GM18508 (cell line): Measurements from ENCODE around the gene NR1H4.
"Not testable (repeated sequence)": the region's sequence is repeated elsewhere in the genome, so short reads cannot be mapped to it uniquely, and the experiment has no call there.

ENCODE experiments used
- ATAC-seq: cut with Tn5 transposase; IDR thresholded peaks from one replicate; pipeline ENCODE4 v1.9.1; 2021; ENCODE audit warnings: moderate number of reproducible peaks; ENCODE audit not compliant: insufficient read depth, unreplicated experiment

NR1H4 gene

DNA sequence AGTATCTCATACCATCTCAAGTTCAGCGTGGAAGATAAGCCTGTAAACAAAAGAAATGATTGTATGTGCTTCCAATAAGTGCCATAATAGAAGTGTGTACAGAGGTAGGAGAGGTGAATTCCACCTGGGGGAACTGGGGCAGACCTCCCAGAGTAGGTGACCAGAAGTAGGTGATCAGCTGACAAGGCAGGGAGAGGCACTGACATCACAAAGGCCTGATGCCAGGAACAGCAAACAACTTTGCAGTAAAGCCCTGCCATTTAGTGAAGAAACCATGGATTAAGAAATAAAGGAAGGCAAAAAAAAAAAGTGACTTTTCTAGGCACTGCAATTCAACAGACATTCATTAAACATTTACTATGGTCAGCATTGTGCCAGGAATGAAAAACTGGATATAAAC lies 31.1 kb downstream of the NR1H4 start:
- no peak for ATAC-seq

DNA sequence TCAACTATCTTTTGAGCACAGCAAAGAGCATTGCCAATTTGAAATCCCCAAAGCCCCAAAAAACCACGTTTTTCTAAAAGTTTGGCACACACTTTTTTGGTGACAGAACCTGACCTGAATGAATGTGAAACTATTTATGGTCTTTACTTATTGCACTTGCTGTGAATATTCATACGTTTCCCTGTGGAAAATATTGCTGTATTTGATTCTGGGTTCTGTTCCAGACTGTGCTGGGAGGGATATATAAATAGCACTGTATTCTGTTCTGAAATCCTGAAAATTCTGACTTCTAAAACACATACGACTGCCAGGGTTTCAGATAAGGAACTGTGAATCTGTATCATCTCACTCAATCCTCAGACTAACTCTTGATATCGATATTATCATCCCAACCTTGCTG lies 35.1 kb downstream of the NR1H4 start:
- no peak for ATAC-seq

DNA sequence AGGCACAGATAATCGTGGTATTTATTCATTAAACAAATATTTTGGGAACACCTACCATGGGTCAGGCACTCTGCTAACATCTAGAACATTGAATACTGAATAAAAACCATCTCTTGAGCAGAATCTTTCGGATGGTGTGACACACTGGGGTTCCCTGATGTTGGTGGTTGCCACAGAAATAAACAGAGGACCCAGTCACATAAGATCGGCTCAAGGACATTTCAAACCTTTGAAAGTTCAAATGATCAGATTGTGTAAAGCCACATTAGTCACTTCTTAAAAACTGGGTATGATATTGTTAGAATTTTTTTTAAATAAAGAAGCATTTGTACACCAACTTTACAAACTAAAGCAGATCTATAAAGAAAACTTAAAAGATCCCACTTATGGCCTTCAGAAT lies 39.0 kb downstream of the NR1H4 start:
- ATAC-seq = no peak

DNA sequence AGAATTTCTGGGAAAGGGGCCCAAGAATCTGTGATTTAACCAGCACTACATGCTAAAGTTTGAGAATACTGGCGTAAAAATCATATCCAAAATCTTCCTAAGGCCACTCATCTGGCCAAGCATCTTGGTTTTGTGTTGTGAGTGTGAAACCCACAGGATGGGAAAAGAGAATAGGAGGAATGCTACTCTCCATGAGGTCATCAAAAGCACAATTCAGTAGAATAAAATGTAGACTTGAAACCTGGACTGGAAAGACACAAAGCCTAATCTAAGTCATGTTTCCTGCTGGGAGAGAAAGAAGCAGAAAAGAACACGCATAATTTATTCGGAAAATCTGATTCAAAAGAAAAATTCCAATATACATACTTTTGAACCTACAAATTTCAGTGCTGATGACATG lies 42.3 kb downstream of the NR1H4 start:
- ATAC-seq = no peak

DNA sequence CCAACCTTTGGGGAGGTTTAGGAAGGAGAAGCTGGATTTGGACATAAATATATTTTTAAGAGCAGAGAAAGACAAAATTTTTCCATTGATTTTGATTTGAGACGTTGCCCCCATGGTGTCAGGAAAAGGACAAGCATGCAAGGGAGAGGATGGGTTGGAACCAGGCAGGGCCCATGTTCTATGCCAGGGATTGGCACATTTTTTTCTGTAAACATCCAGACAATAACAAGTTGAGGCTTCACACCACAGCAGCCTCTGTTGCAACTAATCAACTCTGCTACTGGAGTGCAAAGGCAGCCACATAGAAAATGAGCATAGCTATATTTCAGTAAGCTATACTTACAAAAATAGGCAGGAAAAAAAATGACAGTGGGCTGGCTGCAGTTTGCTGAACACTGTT lies 44.7 kb downstream of the NR1H4 start:
- no peak for ATAC-seq

DNA sequence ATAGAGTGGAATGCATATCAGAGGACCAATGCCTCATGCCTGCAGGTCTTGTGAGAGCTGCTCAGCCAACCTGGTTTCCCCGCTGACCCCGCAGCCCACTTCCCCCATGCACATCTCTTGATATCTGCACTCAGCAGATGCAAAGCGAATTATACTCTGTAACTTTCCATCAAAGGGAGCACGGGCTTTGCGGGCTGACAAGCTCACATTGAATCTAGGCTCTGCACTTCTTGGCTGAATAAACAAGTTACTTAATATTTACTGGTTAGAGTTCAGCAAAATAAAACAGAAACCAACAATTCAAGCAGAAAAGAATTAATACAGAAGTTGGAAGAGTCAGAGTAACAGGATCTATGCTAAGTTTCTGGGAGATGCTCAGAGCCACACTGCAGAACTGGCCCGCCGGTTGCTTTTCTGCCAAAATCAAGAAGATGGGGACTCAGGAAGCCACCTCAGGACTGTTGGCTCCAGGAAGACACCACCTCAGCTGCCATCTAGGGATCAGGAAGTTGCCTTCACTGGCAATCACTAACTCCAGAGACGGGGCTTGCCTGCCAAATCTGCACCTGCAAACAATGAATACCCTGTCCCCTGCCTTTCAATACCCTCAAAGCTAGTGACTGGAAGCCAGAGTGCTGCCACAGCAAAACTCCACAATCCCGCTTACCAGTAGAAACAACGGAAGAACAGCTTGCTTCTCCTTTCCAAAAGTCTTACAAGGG lies 46.5 kb downstream of the NR1H4 start:
- ATAC-seq = no peak

DNA sequence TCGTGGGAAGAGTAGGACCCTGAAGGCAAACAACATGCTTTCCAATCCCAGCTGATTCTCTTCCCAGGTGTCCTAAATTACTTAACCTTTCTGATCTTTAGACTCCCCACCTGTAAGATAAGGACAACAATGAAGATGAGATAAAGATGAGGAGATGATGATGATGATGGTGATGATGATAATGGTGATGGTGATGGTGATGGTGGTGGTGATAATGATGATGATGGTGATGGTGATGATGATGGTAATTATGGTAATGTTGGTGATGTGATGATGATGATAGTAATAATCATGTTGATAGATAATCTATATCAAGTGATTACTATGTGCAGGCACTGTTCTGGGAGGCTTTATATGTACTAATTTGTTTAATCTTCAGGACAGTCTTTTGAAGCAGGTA lies 48.3 kb downstream of the NR1H4 start:
- no peak for ATAC-seq

DNA sequence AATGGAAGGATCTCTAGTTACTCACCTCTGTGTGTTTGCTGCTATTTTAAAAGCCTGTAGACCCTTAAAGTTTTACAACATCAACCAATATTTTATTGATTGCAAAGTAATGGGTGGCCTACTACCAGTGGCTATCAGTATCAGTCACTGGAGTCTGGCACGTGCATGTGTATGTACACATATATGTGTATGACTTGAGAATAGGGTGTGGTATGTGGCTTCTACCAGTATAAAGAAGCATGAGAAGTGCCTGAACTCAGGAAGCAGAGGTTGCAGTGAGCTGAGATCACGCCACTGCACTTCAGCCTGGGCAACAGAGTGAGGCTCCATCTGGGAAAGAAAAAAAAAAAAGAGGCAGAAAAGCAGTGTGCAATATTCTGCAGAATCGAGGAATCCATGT lies 54.4 kb downstream of the NR1H4 start:
- ATAC-seq = no peak

DNA sequence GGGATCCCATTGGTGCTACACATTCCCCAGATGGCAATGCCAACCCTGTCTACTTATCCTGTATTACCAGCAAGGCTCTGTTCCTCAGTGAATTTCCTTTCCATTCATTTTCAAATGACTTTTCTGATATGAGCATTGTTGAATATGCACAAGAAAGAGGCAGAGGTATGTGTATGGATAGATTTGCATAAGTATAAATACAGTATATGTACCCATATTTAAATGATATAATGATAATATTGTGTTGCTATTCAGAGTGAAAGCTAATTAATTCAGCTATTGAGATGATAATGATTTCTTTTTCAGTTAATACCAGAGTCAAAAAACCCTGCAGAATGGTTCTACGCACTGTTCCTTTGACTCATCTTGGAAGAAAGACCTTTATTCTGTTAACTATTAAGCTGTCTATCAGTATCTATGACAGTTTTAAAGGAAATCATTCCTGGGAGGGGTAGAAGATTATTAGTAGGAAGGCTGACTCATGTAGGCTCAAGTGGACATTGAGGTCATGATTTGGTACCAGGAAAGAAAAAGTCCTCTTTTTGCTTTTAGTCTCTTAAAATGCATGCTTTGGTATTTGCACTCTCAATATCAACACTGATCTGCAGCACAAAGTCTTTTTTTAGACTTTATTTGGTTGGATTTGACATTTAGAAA lies 54.9 kb downstream of the NR1H4 start:
- ATAC-seq = no peak

DNA sequence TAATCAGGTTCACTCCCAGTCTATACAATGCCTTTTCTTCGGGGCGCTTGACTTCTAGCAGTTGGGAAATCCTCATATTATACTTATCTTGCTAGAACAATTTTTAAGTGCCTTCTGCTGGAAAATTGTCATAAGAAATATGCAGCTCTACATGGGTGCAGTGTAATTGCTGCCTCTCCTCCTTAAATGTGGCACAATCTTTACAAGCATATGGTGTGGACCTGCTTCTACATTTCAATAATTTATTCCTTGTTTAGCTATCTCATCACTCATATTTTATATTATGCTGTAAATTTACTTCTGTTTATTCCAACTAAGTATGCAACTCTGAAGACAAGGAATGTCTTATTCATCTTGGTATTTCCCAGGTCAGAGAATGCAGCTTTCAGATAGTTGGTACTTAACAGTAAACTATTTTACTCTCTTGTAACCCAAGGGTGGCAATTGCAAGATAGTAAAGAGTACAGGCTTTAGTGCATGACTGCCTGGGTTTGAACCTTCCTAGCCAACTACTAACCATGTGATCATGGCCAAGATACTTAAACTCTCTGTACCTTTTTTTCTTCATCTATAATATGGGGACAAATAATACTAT lies 56.2 kb downstream of the NR1H4 start:
- no peak for ATAC-seq

DNA sequence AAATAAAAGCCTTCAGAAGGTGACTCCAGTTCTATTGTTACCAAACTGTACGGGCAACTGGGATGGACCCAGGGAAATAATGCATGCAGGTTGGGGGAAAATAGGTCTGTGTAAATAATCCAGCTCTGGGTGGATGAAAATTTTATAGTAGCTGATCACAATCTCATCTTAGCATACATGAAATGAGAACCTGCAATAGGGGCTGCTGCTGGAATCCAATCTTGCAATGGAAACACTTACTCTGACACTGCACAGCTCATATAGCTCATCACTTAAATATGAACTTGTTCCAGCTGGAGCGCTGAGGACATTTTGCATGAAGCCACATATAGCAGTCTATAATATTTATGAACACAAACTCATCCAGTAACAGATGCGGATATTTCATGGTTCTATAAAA lies 59.7 kb downstream of the NR1H4 start:
- ATAC-seq = no peak

DNA sequence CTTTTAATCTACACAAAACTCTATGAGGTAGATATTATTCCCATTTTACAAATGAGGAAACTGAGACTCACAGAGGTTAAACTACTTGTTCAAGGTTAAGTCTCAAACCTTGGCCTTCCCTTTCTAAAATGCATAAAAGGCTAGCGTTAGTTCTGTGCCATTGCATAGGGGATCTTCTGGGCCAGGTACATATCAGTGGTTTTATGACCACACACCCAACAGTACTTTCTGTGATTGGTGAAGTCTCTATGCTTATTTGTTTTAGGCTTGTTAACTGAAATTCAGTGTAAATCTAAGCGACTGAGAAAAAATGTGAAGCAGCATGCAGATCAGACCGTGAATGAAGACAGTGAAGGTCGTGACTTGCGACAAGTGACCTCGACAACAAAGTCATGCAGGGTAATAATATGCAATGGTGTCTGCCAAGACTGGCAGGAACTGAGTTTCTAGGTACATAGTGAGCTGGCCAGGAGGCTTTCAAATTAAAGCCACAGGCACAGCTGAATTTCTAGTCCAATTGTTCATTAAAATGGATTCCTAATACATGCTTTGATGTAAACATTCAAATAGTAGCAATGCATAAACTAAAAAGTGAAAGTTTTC lies 61.1 kb downstream of the NR1H4 start:
- no peak for ATAC-seq

DNA sequence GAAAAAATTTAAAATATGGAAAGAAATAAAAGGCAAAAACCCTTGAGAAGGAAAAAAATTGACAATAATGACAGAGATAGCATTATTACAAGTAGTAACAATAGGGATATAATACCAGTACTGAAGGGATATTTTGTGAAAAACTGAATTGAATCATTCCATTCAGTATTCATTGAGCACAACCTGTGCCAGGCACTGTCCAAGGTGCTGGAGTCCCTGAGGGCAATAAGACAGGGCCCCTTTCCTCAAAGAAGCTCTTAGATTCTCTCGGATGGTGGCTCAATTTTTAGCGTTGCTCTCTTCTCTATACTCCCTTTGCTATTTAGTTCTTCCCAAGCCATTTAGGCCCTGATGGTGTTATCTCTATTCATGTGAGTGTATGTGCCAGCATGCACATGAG lies 65.5 kb downstream of the NR1H4 start:
- no peak for ATAC-seq

DNA sequence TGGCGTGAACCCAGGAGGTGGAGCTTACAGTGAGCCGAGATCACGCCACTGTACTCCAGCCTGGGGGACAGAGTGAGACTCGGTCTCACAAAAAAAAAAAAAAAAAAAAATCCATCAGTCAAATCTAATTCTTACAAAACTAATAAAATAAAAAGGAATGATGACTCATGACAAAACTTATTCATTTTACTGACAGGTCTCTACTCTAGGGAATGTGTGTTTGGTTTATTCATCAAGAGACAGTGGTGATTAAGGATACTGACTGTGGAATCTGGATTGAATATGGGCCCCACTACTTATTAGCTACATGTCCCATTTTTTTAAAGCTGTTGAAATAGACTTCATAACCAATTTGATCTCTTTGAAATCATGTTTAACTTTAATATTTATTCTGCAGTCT lies 70.5 kb downstream of the NR1H4 start:
- ATAC-seq = no peak

DNA sequence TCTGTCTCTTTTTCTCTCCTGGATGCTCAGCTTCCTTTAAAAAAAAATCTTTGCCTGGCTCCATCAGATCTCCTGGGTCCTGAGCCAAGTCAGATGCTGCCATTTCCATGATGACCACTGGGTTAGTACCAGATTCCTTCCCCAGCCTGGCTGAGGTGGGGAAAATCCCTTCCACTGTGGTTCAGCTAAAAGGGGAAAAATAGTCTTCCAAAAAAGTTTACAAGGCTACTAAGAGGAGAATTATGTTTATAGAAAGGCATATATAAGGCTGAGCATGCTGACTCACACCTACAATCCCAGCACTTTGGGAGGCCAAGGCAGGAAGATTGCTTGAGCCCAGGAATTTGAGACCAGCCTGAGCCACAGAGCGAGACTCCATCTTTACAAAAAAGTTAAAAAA lies 71.4 kb downstream of the NR1H4 start:
- no peak for ATAC-seq

DNA sequence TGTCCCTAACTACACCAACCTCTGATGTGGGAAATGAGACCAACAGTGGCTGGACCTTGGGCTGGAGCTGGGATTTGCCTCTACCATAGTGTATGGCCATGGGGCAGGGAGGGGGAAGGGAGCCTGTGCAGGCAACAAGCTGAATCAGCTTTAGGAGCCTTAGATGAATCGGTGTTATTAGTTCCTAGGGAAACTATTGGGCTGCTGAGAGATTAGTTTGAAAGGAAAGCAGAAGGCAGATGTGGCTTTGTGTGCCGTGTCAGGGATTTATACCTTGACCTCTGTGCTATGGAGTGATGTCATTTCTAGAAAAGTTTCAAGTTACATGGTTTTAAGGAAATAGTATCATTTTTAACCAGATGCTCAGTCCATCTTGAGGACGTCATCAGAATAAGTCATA lies 80.3 kb downstream of the NR1H4 start:
- ATAC-seq = no peak

DNA sequence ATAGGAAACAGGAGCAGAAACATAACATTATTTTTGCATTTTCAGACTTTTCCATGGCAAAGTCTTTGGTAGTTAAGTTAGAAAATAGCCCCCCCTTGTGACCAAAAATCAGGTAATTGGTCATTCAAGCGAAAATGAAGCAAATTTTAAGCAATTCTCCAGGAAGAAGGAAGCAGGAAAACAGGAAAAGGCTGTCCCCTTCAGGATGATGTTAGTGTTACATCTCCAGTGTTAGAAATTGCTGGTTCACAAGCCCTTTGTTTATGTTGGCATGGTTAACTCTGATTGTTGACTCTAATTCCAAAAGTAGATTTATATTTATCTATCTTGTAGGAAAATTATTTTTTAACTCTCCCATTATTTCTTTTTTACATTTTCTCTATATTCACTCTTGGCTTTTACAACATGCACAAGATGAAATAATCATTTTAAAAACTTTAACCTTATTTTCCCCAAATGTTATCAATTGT lies 81.0 kb downstream of the NR1H4 start:
- ATAC-seq = no peak

DNA sequence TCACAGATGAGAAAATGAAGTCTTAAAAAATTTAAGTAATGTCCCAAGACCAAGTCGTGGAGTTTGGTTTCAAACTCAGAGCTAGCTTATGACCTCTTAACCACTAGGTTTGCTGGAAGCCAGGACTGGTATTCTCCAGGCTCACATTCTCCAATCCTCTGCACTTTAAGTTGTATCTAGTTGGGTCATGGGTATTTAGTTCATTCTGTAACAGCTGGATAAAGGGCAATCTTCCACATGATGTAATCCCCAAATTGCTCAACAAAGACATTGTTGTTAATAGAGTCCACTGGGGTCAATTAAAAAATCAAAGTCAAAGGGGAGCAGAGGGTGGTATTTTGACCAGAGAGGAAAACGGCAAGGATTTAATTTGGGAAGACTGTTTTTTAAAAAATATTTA lies 82.1 kb downstream of the NR1H4 start:
- ATAC-seq = no peak

DNA sequence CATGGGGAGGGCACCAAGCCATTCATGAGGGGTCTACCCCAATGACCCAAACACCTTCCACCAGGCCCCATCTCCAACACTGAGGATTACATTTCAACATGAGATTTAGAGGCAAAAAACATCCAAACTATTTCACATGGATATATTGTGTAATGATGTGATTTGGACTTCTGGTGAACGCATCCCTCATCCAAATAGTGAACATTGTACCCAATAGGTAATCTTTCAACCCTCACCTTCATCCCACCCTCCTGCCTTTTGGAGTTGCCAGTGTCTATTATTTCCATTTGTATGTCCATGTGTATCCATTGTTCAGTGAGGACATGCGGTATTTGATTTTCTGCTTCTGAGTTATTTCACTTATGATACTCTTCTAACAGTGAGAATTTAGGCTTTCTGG lies 83.7 kb downstream of the NR1H4 start:
- no peak for ATAC-seq

DNA sequence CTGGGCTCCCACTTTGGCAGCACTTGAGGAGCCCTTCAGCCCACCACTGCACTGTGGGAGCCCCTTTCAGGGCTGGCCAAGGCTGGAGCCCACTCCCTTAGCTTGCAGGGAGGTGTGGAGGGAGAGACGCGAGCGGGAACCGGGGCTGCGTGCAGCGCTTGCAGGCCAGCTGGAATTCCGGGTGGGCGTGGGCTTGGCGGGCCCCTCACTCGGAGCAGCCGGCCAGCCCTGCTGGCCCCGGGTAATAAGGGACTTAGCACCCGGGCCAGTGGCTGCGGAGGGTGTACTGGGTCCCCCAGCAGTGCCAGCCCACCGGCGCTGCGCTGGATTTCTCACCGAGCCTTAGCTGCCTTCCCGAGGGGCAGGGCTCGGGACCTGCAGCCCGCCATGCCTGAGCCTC lies 85.6 kb downstream of the NR1H4 start:
- ATAC-seq = not testable (repeated sequence)

DNA sequence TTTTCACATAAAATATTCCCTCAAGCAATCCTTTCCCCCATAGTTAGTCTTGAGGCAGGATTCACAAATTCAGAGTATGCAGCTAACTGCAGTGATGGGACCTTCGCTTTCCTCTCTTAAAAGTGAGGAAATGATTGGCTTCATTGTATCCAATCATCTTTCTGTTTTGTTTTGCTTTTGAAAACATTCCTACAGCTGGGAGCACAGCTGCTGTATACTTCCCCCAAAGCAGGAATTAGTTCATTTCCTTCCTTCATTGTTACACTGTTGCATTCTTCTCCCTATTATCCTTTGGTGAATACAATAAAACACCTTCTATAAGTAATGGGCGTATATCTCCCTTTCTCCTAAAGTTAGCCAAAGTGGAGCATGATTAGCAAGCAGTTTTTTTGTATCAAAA lies 90.4 kb downstream of the NR1H4 start:
- no peak for ATAC-seq
